HK-2 (cell line): ENCODE measurements around the gene GARNL3.
A peak's percentile ranks its signal among the peaks of the same experiment; 100 is the strongest.

Source experiments
- DNase-seq: peaks from one replicate; pipeline ENCODE4 v3.0.0-alpha.2; 2018; ENCODE audit not compliant: unreplicated experiment

GARNL3 gene

DNA sequence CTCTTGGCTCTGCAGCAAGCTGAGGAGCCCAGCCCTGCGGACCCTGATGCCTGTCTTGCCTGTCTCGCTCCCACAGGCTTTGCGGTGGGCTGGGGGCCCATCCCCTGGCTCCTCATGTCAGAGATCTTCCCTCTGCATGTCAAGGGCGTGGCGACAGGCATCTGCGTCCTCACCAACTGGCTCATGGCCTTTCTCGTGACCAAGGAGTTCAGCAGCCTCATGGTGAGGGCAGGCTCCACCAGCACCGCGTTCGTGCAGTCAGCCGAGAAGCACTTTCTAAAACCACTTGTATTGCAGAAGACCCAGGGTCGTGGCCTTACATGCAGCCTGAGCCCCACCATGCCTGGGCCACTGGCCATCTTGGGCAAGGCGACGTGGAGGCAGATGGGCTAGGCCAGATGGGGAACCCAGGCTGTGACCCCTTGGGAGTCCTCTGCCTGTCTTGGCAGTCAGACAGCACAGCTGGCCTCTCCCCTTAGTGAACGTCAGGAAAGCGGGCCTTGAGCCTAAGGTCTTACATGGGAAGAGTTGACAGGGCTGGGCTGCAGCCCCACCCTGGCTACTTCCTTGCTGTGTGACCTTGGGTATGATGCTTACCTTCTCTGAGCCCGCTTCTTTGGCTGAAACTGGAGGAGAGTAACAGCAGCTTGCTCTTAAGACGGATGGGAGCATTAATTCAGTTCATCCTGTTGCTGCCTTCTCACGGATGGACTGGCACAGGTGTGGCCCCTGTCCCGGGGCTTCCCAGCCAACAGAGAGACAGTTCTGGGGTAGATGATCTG, 141.0 kb downstream of the GARNL3 start:
- no peak for DNase-seq

GRCh38 chr9:127406799-127407491, 142.4 kb downstream of the GARNL3 start:
- DNase-seq = no peak

DNA sequence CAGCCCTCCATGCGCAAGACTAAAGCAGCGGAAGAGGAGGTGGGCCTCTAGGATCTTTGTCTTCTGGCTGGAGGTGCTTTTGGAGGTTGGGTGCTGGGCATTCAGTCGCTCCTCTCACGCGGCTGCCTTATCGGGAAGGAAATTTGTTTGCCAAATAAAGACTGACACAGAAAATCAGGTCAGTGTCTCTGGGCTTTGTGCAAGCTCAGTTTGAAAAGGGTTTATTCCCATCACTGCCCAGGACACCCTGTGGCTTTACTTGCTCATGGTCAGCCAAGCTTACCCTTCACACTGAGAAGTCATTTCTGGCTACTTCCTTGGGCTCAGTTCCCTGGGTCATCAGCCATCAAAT, 142.9 kb downstream of the GARNL3 start:
- DNase-seq = no peak

DNA sequence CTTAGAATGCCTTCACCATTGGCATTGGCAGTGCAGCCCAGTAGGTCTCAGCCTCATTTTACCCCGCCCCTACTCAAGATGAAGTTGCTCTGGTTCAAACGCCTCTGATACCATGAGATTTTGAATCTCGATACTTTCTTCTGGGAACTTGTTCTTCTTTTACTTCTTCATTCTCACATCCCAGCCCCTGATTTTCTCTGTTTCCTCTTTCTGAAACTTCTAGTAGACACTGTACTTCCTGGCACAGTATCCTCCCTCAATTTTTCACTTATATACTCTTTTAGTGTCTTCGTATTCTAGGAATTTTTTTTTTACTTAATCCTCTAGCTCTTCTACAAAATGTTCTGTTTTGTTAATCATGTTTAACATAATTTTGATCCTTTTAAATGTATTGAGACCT, 146.5 kb downstream of the GARNL3 start:
- DNase-seq = no peak

DNA sequence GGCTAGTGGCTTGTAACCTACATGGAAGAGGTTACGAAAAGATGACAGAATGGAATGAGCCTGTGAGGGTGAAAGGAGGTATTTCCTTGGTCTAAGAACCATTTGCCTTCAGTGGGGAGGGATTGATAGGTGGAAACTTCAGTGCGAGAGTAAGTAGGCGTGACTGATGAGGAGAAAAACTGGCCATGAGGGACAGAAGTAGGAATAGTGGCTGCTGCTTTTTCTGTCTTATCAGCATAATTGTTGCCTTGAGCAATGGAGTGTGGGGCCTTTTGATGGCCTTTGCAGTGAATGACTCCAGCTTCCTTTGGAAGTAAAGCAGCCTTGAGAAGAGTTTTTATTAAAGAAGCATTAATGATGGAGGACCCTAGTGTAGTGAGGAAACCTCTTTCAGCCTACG, 150.6 kb downstream of the GARNL3 start:
- DNase-seq = no peak

- DNase-seq = no peak
Observed at GRCh38 chr9:127415657-127416056, 151.1 kb downstream of the GARNL3 start.

DNA sequence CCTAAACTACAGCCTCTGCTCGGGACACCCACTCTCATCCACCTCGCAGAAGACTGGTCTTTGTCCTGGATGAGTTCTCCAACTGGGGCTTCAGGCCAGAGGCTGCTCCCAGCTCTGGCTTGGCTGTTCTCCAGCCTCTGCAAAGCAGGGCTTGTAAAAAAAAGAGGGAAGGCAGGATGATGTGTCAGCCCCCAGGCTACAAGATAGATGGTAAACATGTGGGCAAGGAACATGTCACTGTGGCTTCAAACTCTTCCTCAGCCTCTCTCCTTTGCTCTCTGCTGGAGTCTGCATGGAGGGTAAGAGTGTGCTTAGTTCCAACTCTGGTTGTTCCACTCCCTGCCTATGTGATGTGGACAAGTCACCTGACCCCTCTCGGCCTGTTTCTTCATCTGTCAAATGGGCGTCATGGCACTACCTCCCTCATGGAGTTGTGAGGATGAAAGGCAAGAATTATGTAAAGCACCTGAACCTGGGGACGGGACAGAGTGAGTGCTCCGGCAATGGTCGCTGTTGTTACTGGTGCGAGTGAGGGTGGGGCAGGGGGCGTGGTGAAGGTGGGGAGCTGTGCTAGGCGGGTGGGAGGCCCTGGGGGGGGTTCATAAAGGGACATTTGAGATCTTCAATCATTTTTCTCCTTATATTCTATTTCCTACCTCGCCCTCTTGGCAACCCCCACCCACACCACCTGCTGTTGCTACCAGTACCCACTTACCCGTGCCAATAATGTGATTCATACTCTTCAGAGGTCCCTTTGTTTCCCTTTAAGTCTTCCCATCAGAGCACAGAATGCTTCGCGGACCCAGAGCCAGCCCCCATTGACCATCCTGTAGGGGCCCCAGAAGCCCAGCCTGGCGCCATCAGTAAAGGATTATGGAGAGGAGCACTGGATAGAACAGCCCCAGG, 152.8 kb downstream of the GARNL3 start:
- DNase-seq = no peak

DNA sequence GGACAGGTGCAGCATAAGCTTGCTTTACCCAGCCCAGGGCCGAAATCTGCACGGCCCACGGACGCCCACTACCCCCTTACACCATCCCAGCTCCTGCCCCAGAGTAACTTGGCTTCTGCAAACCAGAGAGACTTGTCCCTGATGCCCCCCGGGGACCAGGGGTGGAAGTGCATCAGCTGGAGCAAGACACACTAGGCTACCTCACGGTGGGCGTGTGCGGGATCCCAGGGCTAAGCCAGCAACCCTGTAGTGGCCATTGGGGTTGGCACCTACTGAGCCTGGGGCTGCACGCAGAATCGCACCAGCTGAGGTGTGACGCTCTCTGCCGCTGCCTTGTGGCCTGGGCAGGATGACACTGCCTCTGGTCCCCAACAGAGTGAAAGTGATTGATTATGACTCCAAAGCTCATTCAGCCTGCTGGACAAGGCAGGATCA, 153.5 kb downstream of the GARNL3 start:
- DNase-seq = peak; percentile 34

- no peak for DNase-seq
Observed at GRCh38 chr9:127419348-127419747, 154.8 kb downstream of the GARNL3 start.

DNA sequence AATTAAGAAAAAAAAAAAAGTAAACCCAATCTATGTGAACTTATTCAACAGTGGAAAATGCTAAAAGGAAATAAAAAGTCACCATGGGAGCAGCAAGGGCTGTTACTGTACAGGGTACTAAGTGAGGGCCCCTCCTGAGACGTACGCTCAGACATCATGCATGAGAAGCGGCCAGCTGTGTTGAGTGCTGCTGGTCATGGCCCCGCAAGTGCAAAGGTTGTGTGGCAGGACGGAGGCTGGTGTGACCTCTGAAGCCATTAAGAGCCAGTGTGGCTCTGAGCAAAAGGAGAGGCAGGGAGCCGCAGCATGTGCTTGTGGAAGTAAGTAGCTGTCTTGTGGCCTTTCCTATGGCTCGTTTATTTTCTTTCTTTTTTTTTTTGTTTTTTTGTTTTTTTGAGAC, 156.5 kb downstream of the GARNL3 start:
- no peak for DNase-seq

DNA sequence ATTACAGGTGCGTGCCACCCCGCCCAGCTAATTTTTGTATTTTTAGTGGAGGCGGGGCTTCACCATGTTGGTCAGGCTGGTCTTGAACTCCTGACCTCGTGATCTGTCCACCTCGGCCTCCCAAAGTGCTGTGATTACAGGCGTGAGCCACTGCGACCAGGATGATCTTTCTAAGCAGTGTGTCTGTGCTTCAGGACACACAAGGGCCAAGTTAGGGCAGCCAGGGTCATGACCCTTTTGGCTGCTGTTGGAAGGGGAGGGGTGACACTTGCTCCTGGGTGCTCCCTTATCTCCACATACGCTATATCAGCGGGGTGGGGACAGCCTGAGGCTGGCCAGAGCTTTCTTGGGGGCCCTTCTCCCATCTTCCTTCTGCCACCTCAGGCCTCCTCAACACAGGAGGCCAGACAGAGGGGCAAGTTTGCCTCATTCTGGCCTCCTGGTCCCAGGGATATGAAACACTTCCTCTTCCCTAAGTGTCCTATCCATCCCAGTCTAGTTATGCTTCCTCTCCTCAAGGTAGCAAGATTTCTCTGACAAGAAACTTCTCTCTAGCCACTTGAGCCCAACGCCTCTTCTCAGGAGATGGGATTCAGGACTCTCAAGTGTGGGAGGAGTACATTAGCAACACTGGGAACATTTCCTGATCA, 157.7 kb downstream of the GARNL3 start:
- DNase-seq = no peak

DNA sequence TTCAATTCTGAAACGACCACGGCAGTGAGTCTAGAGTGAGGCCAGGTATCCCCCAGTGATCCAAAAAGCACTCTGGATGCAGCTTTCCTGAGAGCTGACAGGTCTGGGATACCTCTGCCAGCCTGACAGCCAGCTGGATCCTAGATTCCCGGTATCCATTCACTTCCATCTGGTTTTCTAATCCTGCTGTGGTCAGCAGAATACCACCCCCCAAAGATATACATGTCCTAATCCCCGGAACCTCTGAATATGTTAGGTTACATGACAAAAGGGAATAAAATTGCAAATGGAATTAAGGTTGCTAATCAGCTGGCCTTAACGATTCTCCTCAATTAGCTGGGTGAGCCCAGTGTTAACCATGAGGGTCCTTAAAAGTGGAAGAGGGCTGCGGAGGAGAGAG, 158.2 kb downstream of the GARNL3 start:
- DNase-seq = no peak

GRCh38 chr9:127423476-127423933, 158.9 kb downstream of the GARNL3 start:
- no peak for DNase-seq

DNA sequence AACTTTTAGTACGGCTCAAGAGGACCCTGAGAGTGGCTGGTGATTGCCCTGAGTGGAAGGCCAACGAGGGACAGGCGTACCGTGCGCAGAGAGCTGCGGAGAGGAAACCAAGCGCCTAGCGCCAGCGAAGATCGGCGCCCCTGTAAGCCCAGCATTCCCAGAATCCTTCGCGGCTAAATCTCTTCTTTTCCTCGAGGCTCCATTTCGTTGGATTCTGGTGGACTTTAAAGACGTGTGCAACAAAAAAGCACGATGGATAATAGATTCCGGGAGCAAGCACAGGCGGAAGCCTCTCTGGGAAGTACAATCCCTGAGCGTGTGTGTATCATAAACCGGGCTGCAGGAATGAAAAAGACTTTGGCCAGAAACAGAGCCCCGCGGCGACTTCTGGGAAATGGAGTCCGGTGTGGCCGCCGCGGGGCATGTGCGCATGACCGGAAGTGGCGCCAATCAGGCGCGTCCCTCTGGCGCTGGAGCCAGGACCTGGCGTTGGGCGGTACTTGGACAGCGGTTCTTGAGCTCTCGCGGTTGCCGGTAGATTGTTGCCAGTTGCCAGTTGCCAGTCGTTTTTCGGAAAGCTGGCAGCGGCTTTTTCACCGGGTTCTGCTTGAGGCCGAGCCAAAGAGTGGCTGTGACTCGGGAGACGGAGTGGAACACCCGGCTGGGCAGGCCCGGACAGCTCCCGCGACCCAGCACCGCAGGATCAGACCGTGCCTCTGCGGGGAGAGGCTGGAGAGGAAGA, 159.5 kb downstream of the GARNL3 start, which contains the start of gene ZNF79:
ZNF79 (plus strand) TSS at position 449 of the 742 bp plus-strand sequence. CDS start 406 bp downstream, outside the sequence.
- DNase-seq = peak; percentile 95

DNA sequence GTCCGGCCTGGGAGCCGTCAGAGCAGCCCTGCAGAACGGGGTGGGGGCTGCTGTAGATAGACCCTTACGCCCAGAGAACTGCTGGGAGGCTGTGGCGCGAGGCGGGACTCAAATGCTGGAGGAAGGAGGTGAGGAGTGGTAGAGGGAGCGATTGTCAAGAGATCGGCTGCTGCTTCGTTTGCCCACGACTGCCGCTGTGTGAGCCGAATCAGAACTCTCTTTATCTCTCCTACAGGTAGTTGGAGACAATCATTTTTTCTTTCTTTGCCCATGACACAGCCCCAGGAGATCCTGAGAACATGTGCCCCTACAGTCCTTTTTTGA, 160.1 kb downstream of the GARNL3 start:
- DNase-seq = no peak

- no peak for DNase-seq
Observed at GRCh38 chr9:127426756-127427155, 162.2 kb downstream of the GARNL3 start.

DNA sequence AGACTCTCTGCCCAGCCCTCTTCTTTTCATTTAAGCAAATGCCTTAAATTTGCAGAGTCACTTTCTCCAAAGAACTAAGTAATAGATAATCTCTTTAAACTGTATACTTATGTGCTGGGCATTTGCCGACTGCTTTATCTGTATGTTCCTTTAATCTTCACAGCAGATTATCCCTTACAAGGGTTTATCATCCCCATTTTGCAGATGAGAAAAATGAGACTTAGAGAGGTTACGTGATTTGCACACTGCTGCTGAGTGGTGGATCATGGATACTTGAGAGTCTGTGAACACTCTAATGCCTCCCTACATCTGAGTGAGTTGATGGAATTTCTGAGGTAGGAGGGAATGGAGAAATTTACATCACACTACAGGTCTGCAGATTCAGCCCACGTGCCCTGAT, 163.8 kb downstream of the GARNL3 start:
- no peak for DNase-seq

DNA sequence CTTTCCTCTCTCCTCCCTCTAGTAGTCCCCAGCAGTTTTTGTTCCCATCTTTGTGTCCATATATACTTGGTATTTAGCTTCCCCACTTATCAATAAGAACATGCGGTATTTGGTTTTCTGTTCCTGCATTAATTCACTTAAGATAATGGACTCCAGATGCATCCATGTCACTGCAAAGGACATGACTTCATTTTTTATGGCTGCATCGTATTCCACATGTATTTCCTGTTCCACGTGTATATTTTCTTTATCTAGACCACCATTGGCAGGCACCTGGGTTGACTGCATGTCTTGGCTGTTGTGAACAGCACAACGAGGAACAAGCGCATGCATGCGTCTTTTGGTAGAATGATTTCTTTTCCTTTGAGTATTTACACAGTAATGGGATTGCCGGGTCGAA, 165.8 kb downstream of the GARNL3 start:
- DNase-seq = no peak

GRCh38 chr9:127437497-127438264, 173.1 kb downstream of the GARNL3 start:
- DNase-seq = no peak

GRCh38 chr9:127438394-127438793, 173.8 kb downstream of the GARNL3 start:
- DNase-seq = no peak
